Measurements from ENCODE around the gene GPR37. TPM values are rescaled to one million over a fixed set of nuclear protein-coding genes. Genes with fewer than 3 reads are reported as not detected.

GPR37 gene
- total and polyA plus RNA-seq, 10 of the 15 experiments (the other 5 are each of a cell fraction or from before 2014, with no cell fraction given): 0.02 TPM; not detected in 9

- Histone ChIP-seq H3K27ac (ENCODE audit: control insufficient read depth, insufficient read depth) (no peak overlapping the region), H3K79me2 (ENCODE audit: control insufficient read depth, insufficient read depth, low read length) (no peaks in the 10 kb centered on the region), H3K4me3 (no peak overlapping the region), H3K4me2 (ENCODE audit: control insufficient read depth, insufficient read depth) (no peak overlapping the region), H3K9me3 (replicated peaks; ENCODE audit: control insufficient read depth, insufficient read depth, low read length) (no peaks in the 10 kb centered on the region), H3K27me3 (replicated peaks in 1 of 2; ENCODE audit: control insufficient read depth in 2 of 2, insufficient read depth in 2 of 2, low read length in 1 of 2) (no peaks in the 10 kb centered on the region), H2AFZ (ENCODE audit: control insufficient read depth, low read depth, low read length) (no peak overlapping the region), H3K4me1 (ENCODE audit: control insufficient read depth, insufficient read depth, low read length) (no peaks in the 10 kb centered on the region), H4K20me1 (ENCODE audit: control insufficient read depth, insufficient read depth) (no peaks in the 10 kb centered on the region), H3K36me3 (ENCODE audit: control insufficient read depth in 2 of 2, insufficient read depth in 2 of 2, low read length in 1 of 2) (no peaks in the 10 kb centered on the region), H3K9ac (ENCODE audit: control insufficient read depth, insufficient read depth, low read length) (no peak overlapping the region)
- in situ Hi-C loops (cut with MboI): no loop called here
- ChIA-PET POLR2A (no interaction called here), RAD21 (ENCODE audit: unreplicated experiment) (no interaction called here), CTCF (interaction anchor here (0.6 kb wide), 1 partner anchor 512 kb away, joined by 3 read pairs; no protein-coding TSS in a partner anchor), SMC1A (ENCODE audit: uncharacterized antibody, unreplicated experiment) (no interaction called here)
- ATAC-seq: no peak
- no peak for DNase-seq (ENCODE audit: low read depth, low spot score)
- intact Hi-C loops (cut with micrococcal nuclease; ENCODE audit: unreplicated experiment): no loop called here
- no peak for FAIRE-seq
- no TSS peak for BruUV-seq (replicated peaks)
- WGBS (ENCODE audit: insufficient coverage, insufficient replicate concordance, low lambda C conversion rate, missing lambda C conversion rate): 79% methylated on average over 1 of the region's 1 CpG
- TF ChIP-seq IRF3 (IDR thresholded peaks at IDR 0.05) (no peak), CTCF (IDR thresholded peaks at IDR 0.05 in 2 of 3, conservative IDR thresholded peaks at IDR 0.05 in 1 of 3; ENCODE audit: control insufficient read depth in 2 of 3, extremely low read depth in 1 of 3, insufficient read depth in 1 of 3, low read depth in 3 of 3, low read length in 3 of 3) (no peak), IKZF1 (conservative IDR thresholded peaks at IDR 0.05) (no peak), CHD2 (IDR thresholded peaks at IDR 0.05; ENCODE audit: borderline replicate concordance, low read depth, low read length) (no peak), ASH2L (IDR thresholded peaks at IDR 0.05; ENCODE audit: borderline replicate concordance, low read depth) (no peak), IKZF2 (IDR thresholded peaks at IDR 0.05) (no peak), ZNF592 (IDR thresholded peaks at IDR 0.05) (no peak), YBX1 (IDR thresholded peaks at IDR 0.05) (no peak), NBN (IDR thresholded peaks at IDR 0.05) (no peak), BCL11A (IDR thresholded peaks at IDR 0.05; ENCODE audit: low read depth, low read length) (no peak), USF1 (IDR thresholded peaks at IDR 0.05; ENCODE audit: borderline replicate concordance, extremely low read length, insufficient read depth, low read depth, low read length) (no peak), RAD21 (IDR thresholded peaks at IDR 0.05; ENCODE audit: insufficient read depth, low read depth, low read length) (no peak), STAT3 (IDR thresholded peaks at IDR 0.05; ENCODE audit: low read depth, low read length) (no peak), ZSCAN29 (IDR thresholded peaks at IDR 0.05) (no peak), SUPT20H (IDR thresholded peaks at IDR 0.05; ENCODE audit: borderline replicate concordance, control insufficient read depth, low read depth, low read length) (no peak)
Observed at GRCh38 chr7:124801330-124801895, 35.8 kb upstream of the GPR37 start.

Data from GM12878 (cell line).